GM12878 (cell line): ENCODE measurements around the gene CCNH. TPM values are rescaled to one million over a fixed set of nuclear protein-coding genes. Genes with fewer than 3 reads are reported as not detected.

Experiments used
- ATAC-seq: fragments of 200-7000 bp; cut with Tn5 transposase; 3 replicates; pipeline ENCODE4 v1.9.1; 2020; ENCODE audit warnings: mild to moderate bottlenecking, moderate library complexity
- BruUV-seq: library from RNA; stranded (reverse); fragments of 400-500 nt; replicated peaks from 2 replicates; lab custom pipeline; 2021; lab: Mats Ljungman, UMichigan
- CTCF ChIA-PET: fragments of 300-600 bp; sonication (Branson Sonifier 250); formaldehyde crosslinking; extraction: SDS; loops from one replicate; lab custom pipeline; 2021; ENCODE audit warnings: inconsistent platforms; lab: Yijun Ruan, JAX
- POLR2A ChIA-PET: fragments of 350-600 bp; formaldehyde crosslinking; extraction: SDS; loops from one replicate; lab custom pipeline; 2021; ENCODE audit warnings: inconsistent platforms; lab: Charles Lee
- RAD21 ChIA-PET: fragments of 300-600 bp; sonication (Branson Sonifier 250); formaldehyde crosslinking; loops from one replicate; lab custom pipeline; 2023; ENCODE audit warnings: antibody characterized with exemption; ENCODE audit not compliant: unreplicated experiment; lab: Charles Lee
- SMC1A ChIA-PET: fragments of 300-600 bp; sonication (Branson Sonifier 250); formaldehyde crosslinking; loops from one replicate; lab custom pipeline; 2023; ENCODE audit not compliant: unreplicated experiment, uncharacterized antibody; lab: Charles Lee
- DNase-seq: peaks from one replicate; pipeline ENCODE4 v3.0.0-alpha.2; 2011; ENCODE audit warnings: low read depth, low spot score
- FAIRE-seq: peaks from 3 replicates; lab custom pipeline; 2011; peaks lifted over from hg19 to GRCh38; lab: Jason Lieb, UNC
- H2AFZ ChIP-seq: 2 replicates; pipeline ENCODE4 v1.6.0; 2011; ENCODE audit warnings: low read depth, low read length, control low read depth; ENCODE audit not compliant: control insufficient read depth
- H3K27ac ChIP-seq: 2 replicates; pipeline ENCODE4 v1.5.1; 2011; ENCODE audit warnings: control low read depth; ENCODE audit not compliant: control insufficient read depth, insufficient read depth
- H3K27me3 ChIP-seq, 2 experiments: replicated peaks in 1 of 2; 2 replicates each; pipeline versions ENCODE4 v1.6.0 to v1.6.1; 2011; ENCODE audit warnings: low read length in 1 of 2; ENCODE audit not compliant: control insufficient read depth in 2 of 2, insufficient read depth in 2 of 2
- H3K36me3 ChIP-seq, 2 experiments: 2 replicates each; pipeline ENCODE4 v1.5.1; 2011; ENCODE audit warnings: low read length in 1 of 2; ENCODE audit not compliant: control insufficient read depth in 2 of 2, insufficient read depth in 2 of 2
- H3K4me1 ChIP-seq: 2 replicates; pipeline ENCODE4 v1.6.1; 2011; ENCODE audit warnings: mild to moderate bottlenecking, low read length, moderate library complexity, mixed read lengths; ENCODE audit not compliant: control insufficient read depth, insufficient read depth
- H3K4me2 ChIP-seq: 2 replicates; pipeline ENCODE4 v1.6.0; 2011; ENCODE audit warnings: control low read depth; ENCODE audit not compliant: control insufficient read depth, insufficient read depth
- H3K4me3 ChIP-seq: fragments of 200-600 bp; sonication (generic); 2 replicates; pipeline ENCODE4 v1.5.1; 2016
- H3K79me2 ChIP-seq: 2 replicates; pipeline ENCODE4 v1.6.0; 2011; ENCODE audit warnings: low read length; ENCODE audit not compliant: control insufficient read depth, insufficient read depth
- H3K9ac ChIP-seq: 2 replicates; pipeline ENCODE4 v1.8.0; 2011; ENCODE audit warnings: low read length, control low read depth, mixed read lengths; ENCODE audit not compliant: control insufficient read depth, insufficient read depth
- H3K9me3 ChIP-seq: replicated peaks from 3 replicates; pipeline ENCODE4 v1.5.1; 2011; ENCODE audit warnings: mild to moderate bottlenecking, low read length; ENCODE audit not compliant: control insufficient read depth, insufficient read depth
- H4K20me1 ChIP-seq: 2 replicates; pipeline ENCODE4 v1.6.0; 2011; ENCODE audit not compliant: control insufficient read depth, insufficient read depth
- BMI1 ChIP-seq: fragments of 450-650 bp; IDR thresholded peaks from 2 replicates; pipeline ENCODE4 v1.6.1; 2016; ENCODE audit warnings: mild to moderate bottlenecking, moderate library complexity, borderline replicate concordance
- BRCA1 ChIP-seq: IDR thresholded peaks from 2 replicates; pipeline ENCODE4 v1.6.1; 2011; ENCODE audit warnings: low read depth, low read length, improper control_type of control experiment
- CEBPB ChIP-seq, 2 experiments: fragments of 150-350 bp in 1 of 2; IDR thresholded peaks; 2 replicates each; pipeline ENCODE4 v1.6.1; 2012 to 2014; ENCODE audit warnings: low read depth in 2 of 2, low read length in 2 of 2, borderline replicate concordance in 1 of 2, inconsistent platforms in 1 of 2
- MTA3 ChIP-seq: IDR thresholded peaks from 2 replicates; pipeline ENCODE4 v1.6.1; 2012; ENCODE audit warnings: low read length, inconsistent platforms, borderline replicate concordance
- NFYA ChIP-seq: IDR thresholded peaks from 2 replicates; pipeline ENCODE4 v1.6.1; 2011; ENCODE audit warnings: low read depth, mild to moderate bottlenecking, low read length, improper control_type of control experiment, borderline replicate concordance
- POLR2A ChIP-seq: IDR thresholded peaks from 2 replicates; pipeline ENCODE4 v1.6.1; 2011; ENCODE audit warnings: low read depth, mild to moderate bottlenecking, low read length
- SREBF2 ChIP-seq: IDR thresholded peaks from 2 replicates; pipeline ENCODE4 v1.6.1; 2012; ENCODE audit warnings: mild to moderate bottlenecking, low read length
- SRF ChIP-seq, 2 experiments: IDR thresholded peaks; 2 replicates each; pipeline ENCODE4 v1.6.1; 2011; ENCODE audit warnings: low read depth in 2 of 2, low read length in 2 of 2, mild to moderate bottlenecking in 1 of 2, moderate library complexity in 1 of 2
- SUZ12 ChIP-seq: fragments of 200-600 bp; sonication (generic); IDR thresholded peaks from one replicate; pipeline ENCODE4 v1.6.1; 2018; ENCODE audit warnings: antibody characterized with exemption, mild to moderate bottlenecking; ENCODE audit not compliant: unreplicated experiment
- ZNF207 ChIP-seq: fragments of 450-650 bp; IDR thresholded peaks from 2 replicates; pipeline ENCODE4 v1.6.1; 2014; ENCODE audit warnings: antibody characterized with exemption, mild to moderate bottlenecking, borderline replicate concordance
- ZNF622 ChIP-seq: fragments of 450-650 bp; IDR thresholded peaks from 2 replicates; pipeline ENCODE4 v1.6.1; 2017; ENCODE audit warnings: mild to moderate bottlenecking, inconsistent platforms
- WGBS: methylation state at CpG from one replicate; pipeline ENCODE4 v1.1.6; 2016; ENCODE audit warnings: low lambda C conversion rate; ENCODE audit not compliant: insufficient replicate concordance, insufficient coverage; ENCODE audit errors: missing lambda C conversion rate; 5-methylcytosine and 5-hydroxymethylcytosine counted together
- in situ Hi-C: fragments of 300-500 bp; cut with MboI; formaldehyde crosslinking; loops from 9 replicates; pipeline ENCODE4 v1.14.3; 2018; ENCODE audit warnings: mixed read lengths
- intact Hi-C: fragments of 100-400 bp; cut with micrococcal nuclease; formaldehyde crosslinking; loops from one replicate; pipeline ENCODE4 v1.14.2; 2022; ENCODE audit not compliant: unreplicated experiment
- polyA plus RNA-seq, 11 experiments: library from polyadenylated mRNA; depleted of rRNA in 4 of 11; unstranded in 6 of 11; stranded (reverse) in 5 of 11; fragments of >200 nt; fragmentation: Nextera tagmentation in 4 of 11; fragmentation: Illumina TruSeq in 1 of 11; extraction: Ambion mirVana in 4 of 11; extraction: Trizol in 1 of 11; gene quantifications; 1 replicate in 1 of 11; 2 replicates in 10 of 11; pipeline versions ENCODE4 v1.2.1 to v1.2.3, GENCODE V29; 2011 to 2016; ENCODE audit warnings: inconsistent platforms in 2 of 11, missing spikeins in 2 of 11, low read depth in 1 of 11
- total RNA-seq, 4 experiments: library from RNA; depleted of rRNA in 3 of 4; stranded (reverse); fragments of >200 nt in 3 of 4; fragmentation: Illumina TruSeq in 1 of 4; extraction: Trizol in 1 of 4; gene quantifications; 2 replicates each; pipeline versions ENCODE4 v1.2.1 to v1.2.3, GENCODE V29; 2013 to 2021
- TF ChIP-seq, protein P1 (sequence below): fragments of 450-650 bp; IDR thresholded peaks from 2 replicates; pipeline ENCODE4 v1.6.1; 2017; ENCODE audit warnings: mild to moderate bottlenecking
- TF ChIP-seq, protein P2 (sequence below): fragments of 450-650 bp; IDR thresholded peaks from 2 replicates; pipeline ENCODE4 v1.6.1; 2017; ENCODE audit warnings: mild to moderate bottlenecking, moderate library complexity

CCNH gene
- total and polyA plus RNA-seq, 10 of the 15 experiments (the other 5 are each of a cell fraction or from before 2014, with no cell fraction given), result 43.9 to 116 (median 81.4) TPM

DNA sequence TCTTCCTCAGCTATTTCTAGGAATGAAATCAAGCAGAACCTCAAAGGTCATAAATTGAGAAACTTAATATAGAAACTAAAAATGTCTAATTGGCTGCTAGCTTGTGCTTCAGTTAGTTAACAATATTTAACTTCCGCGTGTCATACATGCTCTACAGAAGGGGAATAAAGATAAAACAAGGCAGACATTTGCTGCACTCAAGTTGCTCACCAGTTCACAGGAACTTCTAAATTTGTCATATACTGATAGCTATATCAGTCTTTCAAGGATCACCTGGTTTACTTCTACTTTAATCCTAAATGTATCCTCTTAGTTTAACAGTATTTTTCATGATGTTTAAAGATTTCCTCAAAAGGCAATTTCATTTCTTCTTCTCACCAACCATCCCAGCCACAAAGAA lies 8.4 kb downstream of the CCNH start:
- CTCF ChIA-PET, result interaction anchor here (1.2 to 1.8 kb wide), 4 partner anchors 13 to 418 kb away, joined by 3 to 5 read pairs (median 4); no protein-coding TSS in a partner anchor
- no peak overlapping the region for H3K4me2 ChIP-seq
- peaks cover 3 to 14% of the 10 kb centered on the region in 2 experiments for H3K36me3 ChIP-seq
- POLR2A ChIA-PET, result no interaction called here
- no peak overlapping the region for H2AFZ ChIP-seq
- no peak for ATAC-seq
- no TSS peak for BruUV-seq
- intact Hi-C loops, result loop anchor here (5.0 to 10.0 kb wide), 3 partner anchors 137 to 520 kb away; partner anchors contain the start of gene RASA1
- no peak for FAIRE-seq
- peaks cover 2% of the 10 kb centered on the region; the same call in 1 of the 2 replicates for H3K79me2 ChIP-seq
- WGBS, result 96% methylated on average over 2 of the region's 2 CpGs
- H4K20me1 ChIP-seq, result no peaks in the 10 kb centered on the region
- no peaks in the 10 kb centered on the region for H3K27me3 ChIP-seq
- SMC1A ChIA-PET, result interaction anchor here (1.0 to 2.7 kb wide), 7 partner anchors 12 to 391 kb away, joined by 3 to 14 read pairs (median 4); no protein-coding TSS in a partner anchor
- H3K4me3 ChIP-seq, result no peak overlapping the region
- TF ChIP-seq NFYA (no peak), MTA3 (no peak), ZNF207 (no peak), BMI1 (no peak), CEBPB (IDR thresholded peaks at IDR 0.05; ENCODE audit: borderline replicate concordance in 1 of 2, low read depth in 2 of 2, low read length in 2 of 2) (no peak), SRF (IDR thresholded peaks at IDR 0.05; ENCODE audit: low read depth in 2 of 2, low read length in 2 of 2) (no peak), POLR2A (no peak), SREBF2 (no peak), ZNF622 (no peak), BRCA1 (no peak), SUZ12 (no peak)
- TF ChIP-seq, protein P1, sequence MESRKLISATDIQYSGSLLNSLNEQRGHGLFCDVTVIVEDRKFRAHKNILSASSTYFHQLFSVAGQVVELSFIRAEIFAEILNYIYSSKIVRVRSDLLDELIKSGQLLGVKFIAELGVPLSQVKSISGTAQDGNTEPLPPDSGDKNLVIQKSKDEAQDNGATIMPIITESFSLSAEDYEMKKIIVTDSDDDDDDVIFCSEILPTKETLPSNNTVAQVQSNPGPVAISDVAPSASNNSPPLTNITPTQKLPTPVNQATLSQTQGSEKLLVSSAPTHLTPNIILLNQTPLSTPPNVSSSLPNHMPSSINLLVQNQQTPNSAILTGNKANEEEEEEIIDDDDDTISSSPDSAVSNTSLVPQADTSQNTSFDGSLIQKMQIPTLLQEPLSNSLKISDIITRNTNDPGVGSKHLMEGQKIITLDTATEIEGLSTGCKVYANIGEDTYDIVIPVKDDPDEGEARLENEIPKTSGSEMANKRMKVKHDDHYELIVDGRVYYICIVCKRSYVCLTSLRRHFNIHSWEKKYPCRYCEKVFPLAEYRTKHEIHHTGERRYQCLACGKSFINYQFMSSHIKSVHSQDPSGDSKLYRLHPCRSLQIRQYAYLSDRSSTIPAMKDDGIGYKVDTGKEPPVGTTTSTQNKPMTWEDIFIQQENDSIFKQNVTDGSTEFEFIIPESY, result no peak
- TF ChIP-seq, protein P2, sequence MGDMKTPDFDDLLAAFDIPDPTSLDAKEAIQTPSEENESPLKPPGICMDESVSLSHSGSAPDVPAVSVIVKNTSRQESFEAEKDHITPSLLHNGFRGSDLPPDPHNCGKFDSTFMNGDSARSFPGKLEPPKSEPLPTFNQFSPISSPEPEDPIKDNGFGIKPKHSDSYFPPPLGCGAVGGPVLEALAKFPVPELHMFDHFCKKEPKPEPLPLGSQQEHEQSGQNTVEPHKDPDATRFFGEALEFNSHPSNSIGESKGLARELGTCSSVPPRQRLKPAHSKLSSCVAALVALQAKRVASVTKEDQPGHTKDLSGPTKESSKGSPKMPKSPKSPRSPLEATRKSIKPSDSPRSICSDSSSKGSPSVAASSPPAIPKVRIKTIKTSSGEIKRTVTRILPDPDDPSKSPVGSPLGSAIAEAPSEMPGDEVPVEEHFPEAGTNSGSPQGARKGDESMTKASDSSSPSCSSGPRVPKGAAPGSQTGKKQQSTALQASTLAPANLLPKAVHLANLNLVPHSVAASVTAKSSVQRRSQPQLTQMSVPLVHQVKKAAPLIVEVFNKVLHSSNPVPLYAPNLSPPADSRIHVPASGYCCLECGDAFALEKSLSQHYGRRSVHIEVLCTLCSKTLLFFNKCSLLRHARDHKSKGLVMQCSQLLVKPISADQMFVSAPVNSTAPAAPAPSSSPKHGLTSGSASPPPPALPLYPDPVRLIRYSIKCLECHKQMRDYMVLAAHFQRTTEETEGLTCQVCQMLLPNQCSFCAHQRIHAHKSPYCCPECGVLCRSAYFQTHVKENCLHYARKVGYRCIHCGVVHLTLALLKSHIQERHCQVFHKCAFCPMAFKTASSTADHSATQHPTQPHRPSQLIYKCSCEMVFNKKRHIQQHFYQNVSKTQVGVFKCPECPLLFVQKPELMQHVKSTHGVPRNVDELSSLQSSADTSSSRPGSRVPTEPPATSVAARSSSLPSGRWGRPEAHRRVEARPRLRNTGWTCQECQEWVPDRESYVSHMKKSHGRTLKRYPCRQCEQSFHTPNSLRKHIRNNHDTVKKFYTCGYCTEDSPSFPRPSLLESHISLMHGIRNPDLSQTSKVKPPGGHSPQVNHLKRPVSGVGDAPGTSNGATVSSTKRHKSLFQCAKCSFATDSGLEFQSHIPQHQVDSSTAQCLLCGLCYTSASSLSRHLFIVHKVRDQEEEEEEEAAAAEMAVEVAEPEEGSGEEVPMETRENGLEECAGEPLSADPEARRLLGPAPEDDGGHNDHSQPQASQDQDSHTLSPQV, result no peak
- TF ChIP-seq, all 136 proteins: peak for 0
- Histone ChIP-seq H3K9me3 (no peaks in the 10 kb centered on the region; the same call in 2 of the 3 replicates), H3K27ac (no peak overlapping the region), H3K9ac (no peak overlapping the region), H3K4me1 (no peaks in the 10 kb centered on the region)
- no peak for DNase-seq
- RAD21 ChIA-PET, result interaction anchor here (3.2 kb wide), 1 partner anchor 334 kb away, joined by 12 read pairs; no protein-coding TSS in a partner anchor
- in situ Hi-C loops, result loop anchor here (25.0 kb wide), 1 partner anchor 792 kb away; the partner anchor contains the start of gene COX7C
